Testis (tissue), 3 donors: Measurements from ENCODE around the gene STK17A. TPM values are rescaled to one million over a fixed set of nuclear protein-coding genes. Genes with fewer than 3 reads are reported as not detected.

Experiments
- DNase-seq: peaks from one replicate; pipeline ENCODE4 v3.0.0-alpha.2; 2019
- H3K27ac ChIP-seq, 2 donors: fragments of 200-600 bp; sonication (generic); one replicate each; pipeline ENCODE4 v1.5.1; 2019
- H3K27me3 ChIP-seq: fragments of 200-600 bp; sonication (generic); one replicate; pipeline ENCODE4 v1.5.1; 2019
- H3K36me3 ChIP-seq: fragments of 200-600 bp; sonication (generic); one replicate; pipeline ENCODE4 v1.5.1; 2017; ENCODE audit warnings: low read depth; ENCODE audit errors: missing control alignments
- H3K4me1 ChIP-seq: fragments of 200-600 bp; sonication (generic); one replicate; pipeline ENCODE4 v1.5.1; 2019
- H3K4me3 ChIP-seq, 2 donors: fragments of 200-600 bp; sonication (generic); one replicate each; pipeline ENCODE4 v1.5.1; 2017 to 2019
- H3K9me3 ChIP-seq: fragments of 200-600 bp; sonication (generic); one replicate; pipeline ENCODE4 v1.5.1; 2017
- POLR2A ChIP-seq: fragments of 450-650 bp; IDR thresholded peaks from one replicate; pipeline ENCODE4 v1.6.1; 2017; ENCODE audit warnings: antibody characterized with exemption, mild to moderate bottlenecking, moderate library complexity
- WGBS, 2 donors: methylation state at CpG; one replicate each; pipeline ENCODE4 v1.1.5; 2018; 5-methylcytosine and 5-hydroxymethylcytosine counted together
- intact Hi-C: fragments of 100-400 bp; cut with DNase I; formaldehyde crosslinking; loops from one replicate; pipeline ENCODE4 v1.15.1; 2023; ENCODE audit warnings: low total_unique reads
- polyA plus RNA-seq: library from polyadenylated mRNA; stranded (reverse); fragments of 350-450 nt; fragmentation: Illumina TruSeq; extraction: RNeasy Lipid Tissue Mini Kit (QIAGEN cat#74804); gene quantifications from one replicate; pipeline ENCODE4 v1.2.3, GENCODE V29; 2014; ENCODE audit warnings: low read depth, low replicate concordance; ENCODE audit not compliant: insufficient read depth
- total RNA-seq, 2 donors: library from RNA; depleted of rRNA; stranded (reverse); fragments of >200 nt; gene quantifications; one replicate each; pipeline ENCODE4 v1.2.3, GENCODE V29; 2016
- TF ChIP-seq, protein P1 (sequence below), 3 experiments: fragments of 450-650 bp in 2 of 3; fragments of 200-600 bp in 1 of 3; sonication (generic) in 1 of 3; IDR thresholded peaks; one replicate each; pipeline ENCODE4 v1.5.1; 2016 to 2019; ENCODE audit warnings: antibody characterized with exemption in 3 of 3, mild to moderate bottlenecking in 2 of 3, moderate library complexity in 1 of 3

Gene STK17A
- total and polyA plus RNA-seq, 3 donors from 2014 or later = 14.8 to 43.2 (median 18.8) TPM

DNA sequence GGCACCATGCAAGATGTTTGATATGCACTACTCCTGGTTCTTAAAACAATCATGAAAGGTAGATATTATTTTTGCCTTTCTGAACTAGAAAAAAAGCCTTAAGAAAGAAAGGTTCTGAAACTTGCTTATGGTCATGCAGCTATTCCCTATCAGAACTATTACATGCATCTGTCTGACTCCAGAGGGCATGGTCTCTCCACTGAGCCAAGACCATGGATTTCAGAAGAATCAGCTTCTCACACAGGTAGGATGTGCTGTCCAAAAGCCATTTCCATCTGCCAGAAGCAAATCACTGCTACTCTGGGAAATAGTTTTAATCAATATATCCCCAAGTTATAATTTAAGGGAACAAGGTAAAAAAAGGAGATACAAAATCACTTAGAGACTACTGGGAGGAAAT is 69.5 kb downstream of the STK17A start:
- Histone ChIP-seq H3K9me3 (no peaks in the 10 kb centered on the region), H3K4me1 (peaks cover 13% of the 10 kb centered on the region), H3K36me3 (no peaks in the 10 kb centered on the region), H3K27ac (no peak overlapping the region), H3K27me3 (no peaks in the 10 kb centered on the region), H3K4me3 (no peak overlapping the region)
- TF ChIP-seq POLR2A = no peak
- TF ChIP-seq, protein P1, sequence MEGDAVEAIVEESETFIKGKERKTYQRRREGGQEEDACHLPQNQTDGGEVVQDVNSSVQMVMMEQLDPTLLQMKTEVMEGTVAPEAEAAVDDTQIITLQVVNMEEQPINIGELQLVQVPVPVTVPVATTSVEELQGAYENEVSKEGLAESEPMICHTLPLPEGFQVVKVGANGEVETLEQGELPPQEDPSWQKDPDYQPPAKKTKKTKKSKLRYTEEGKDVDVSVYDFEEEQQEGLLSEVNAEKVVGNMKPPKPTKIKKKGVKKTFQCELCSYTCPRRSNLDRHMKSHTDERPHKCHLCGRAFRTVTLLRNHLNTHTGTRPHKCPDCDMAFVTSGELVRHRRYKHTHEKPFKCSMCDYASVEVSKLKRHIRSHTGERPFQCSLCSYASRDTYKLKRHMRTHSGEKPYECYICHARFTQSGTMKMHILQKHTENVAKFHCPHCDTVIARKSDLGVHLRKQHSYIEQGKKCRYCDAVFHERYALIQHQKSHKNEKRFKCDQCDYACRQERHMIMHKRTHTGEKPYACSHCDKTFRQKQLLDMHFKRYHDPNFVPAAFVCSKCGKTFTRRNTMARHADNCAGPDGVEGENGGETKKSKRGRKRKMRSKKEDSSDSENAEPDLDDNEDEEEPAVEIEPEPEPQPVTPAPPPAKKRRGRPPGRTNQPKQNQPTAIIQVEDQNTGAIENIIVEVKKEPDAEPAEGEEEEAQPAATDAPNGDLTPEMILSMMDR (IDR thresholded peaks at IDR 0.05) = no peak
- intact Hi-C loops = no loop called here
- DNase-seq = no peak

DNA sequence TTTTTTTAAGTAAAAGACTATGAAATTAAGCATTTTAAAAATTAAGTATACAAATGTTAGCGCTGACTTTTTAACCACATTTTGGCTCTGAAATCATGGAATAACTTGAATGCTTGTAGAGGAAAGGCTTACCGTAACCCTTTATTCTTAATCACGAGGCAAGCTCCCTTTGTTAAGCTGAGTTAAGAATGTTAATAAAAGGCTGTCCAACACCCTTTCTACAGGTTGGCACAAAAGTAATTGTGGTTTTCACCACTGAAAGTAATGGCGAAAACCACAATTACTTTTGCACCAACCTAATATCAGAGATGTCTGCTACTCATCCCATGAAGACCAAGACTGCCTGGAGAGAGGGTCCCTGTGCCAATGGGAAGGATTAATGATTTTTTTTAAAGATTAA is 70.6 kb downstream of the STK17A start:
- TF ChIP-seq POLR2A = no peak
- TF ChIP-seq, protein P1 (IDR thresholded peaks at IDR 0.05) = no peak
- no peak overlapping the region for H3K4me3 ChIP-seq
- no peaks in the 10 kb centered on the region for H3K27me3 ChIP-seq
- intact Hi-C loops = no loop called here
- H3K27ac ChIP-seq = no peak overlapping the region
- WGBS, 2 donors = 88 to 92% methylated on average over 4 of the region's 4 CpGs
- DNase-seq = no peak
- H3K36me3 ChIP-seq = no peaks in the 10 kb centered on the region
- H3K9me3 ChIP-seq = no peaks in the 10 kb centered on the region
- peaks cover 7% of the 10 kb centered on the region for H3K4me1 ChIP-seq

DNA sequence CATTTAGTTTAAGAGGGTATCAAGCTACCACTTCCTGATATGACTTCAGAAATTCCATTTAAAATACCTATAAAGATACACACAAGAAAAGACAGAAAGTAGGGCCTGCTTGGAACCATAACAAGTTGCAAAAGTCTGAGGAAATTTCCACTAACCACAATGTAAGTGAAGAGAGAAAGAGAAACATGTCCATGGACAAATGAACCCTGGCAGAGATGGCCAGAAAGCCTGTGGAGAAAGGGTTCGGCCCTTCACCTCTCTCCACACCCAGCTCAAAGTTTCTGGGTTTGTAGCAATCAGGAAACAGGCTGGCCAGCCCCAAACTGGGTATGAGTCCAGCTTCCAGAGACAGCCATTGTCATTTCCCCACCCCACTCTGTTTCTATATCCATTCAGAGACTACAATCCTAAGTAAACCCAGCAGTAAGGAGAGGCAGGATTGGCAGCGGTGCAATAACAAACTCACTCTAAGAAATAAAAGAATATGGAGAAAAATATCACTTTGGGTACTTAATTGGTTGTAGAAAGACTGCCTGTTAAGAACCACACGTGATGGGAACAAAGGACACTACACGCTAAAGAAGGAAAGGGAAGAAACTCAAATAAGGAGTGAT is 71.1 kb downstream of the STK17A start:
- Histone ChIP-seq H3K4me3 (no peak overlapping the region), H3K4me1 (peaks cover 9% of the 10 kb centered on the region), H3K36me3 (no peaks in the 10 kb centered on the region), H3K27me3 (no peaks in the 10 kb centered on the region), H3K27ac (no peak overlapping the region), H3K9me3 (no peaks in the 10 kb centered on the region)
- 91 to 92% methylated on average over 4 of the region's 4 CpGs for WGBS, 2 donors
- DNase-seq = no peak
- intact Hi-C loops = no loop called here
- TF ChIP-seq, protein P1 (IDR thresholded peaks at IDR 0.05) = no peak
- TF ChIP-seq POLR2A = no peak

DNA sequence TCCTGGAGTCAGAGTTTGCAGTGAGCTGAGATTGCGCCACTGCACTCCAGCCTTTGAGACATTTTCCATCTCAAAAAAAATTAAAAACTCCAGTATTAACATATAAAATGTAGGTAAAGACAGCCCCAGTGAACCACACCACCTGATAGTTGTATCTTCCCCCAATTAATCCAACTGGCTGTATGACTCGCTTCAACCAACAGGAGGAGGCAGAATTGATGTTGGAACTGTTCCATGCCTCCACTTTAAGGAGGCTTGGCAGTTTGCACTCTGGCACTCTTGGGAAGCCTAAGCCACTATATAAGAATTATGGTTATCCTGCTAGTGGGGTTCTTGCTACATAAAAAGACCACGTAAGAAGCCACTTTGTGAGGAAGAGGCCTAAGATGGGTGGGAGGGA is 72.7 kb downstream of the STK17A start:
- H3K36me3 ChIP-seq = no peaks in the 10 kb centered on the region
- DNase-seq = no peak
- intact Hi-C loops = no loop called here
- WGBS, 2 donors = 92 to 99% methylated on average over 3 of the region's 3 CpGs
- no peak overlapping the region for H3K4me3 ChIP-seq
- H3K27me3 ChIP-seq = no peaks in the 10 kb centered on the region
- TF ChIP-seq, protein P1 (IDR thresholded peaks at IDR 0.05) = no peak
- no peak for TF ChIP-seq POLR2A
- no peaks in the 10 kb centered on the region for H3K9me3 ChIP-seq
- H3K27ac ChIP-seq = no peak overlapping the region
- peaks cover 13% of the 10 kb centered on the region for H3K4me1 ChIP-seq

DNA sequence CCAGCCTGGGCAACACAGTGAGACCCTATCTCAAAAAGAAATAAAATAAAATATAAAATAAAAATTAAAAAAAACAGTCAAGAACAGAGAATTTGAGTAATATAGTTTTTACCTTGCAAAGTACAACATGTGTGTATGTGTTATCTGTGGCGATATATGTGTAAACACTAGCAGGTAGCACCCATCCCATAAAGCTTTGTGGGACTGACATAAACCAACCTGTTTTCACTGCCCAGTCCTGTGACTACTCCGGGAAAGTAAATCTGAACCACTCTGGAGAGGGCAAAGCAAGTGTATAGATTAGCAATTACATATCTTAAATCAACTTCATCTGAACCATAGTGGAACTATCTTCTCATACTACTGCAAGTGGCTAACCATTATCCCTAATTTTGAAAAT is 74.1 kb downstream of the STK17A start:
- no peak for DNase-seq
- WGBS, 2 donors = 94 to 98% methylated on average over 2 of the region's 2 CpGs
- Histone ChIP-seq H3K9me3 (no peaks in the 10 kb centered on the region), H3K4me3 (no peak overlapping the region), H3K27me3 (no peaks in the 10 kb centered on the region), H3K27ac (no peak overlapping the region), H3K36me3 (no peaks in the 10 kb centered on the region), H3K4me1 (peaks cover 13% of the 10 kb centered on the region)
- no peak for TF ChIP-seq POLR2A
- TF ChIP-seq, protein P1 (IDR thresholded peaks at IDR 0.05) = no peak
- intact Hi-C loops = no loop called here
